8988T (cell line): ENCODE data around the gene DNAH12.
"Not testable (repeated sequence)": the region's sequence is repeated elsewhere in the genome, so short reads cannot be mapped to it uniquely, and the experiment has no call there.

Experiments used
- DNase-seq: peaks from one replicate; pipeline ENCODE4 v3.0.0; 2011

The DNAH12 gene

DNA sequence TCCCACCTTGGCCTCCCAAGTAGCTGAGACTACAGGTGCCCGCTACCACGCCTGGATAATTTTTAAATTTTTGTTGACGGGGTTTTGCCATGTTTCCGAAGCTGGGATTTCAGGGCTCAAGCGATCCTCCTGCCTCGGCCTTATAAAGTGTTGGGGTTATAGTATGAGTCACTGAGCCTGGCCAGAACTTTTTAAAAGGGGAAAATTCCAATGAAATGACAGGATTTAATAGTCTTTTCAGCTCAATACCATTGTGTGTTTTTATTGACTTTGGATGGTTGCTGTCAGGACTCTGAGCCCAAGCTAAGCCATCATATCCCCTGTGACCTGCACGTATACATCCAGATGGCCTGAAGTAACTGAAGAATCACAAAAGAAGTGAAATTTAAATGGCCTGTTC is 240.6 kb downstream of the DNAH12 start:
- DNase-seq, result not testable (repeated sequence)

- peak; percentile 32 for DNase-seq
Measured at GRCh38 chr3:57298041-57298440, 246.1 kb downstream of the DNAH12 start.

GRCh38 chr3:57292897-57293526 is 251.1 kb downstream of the DNAH12 start:
- DNase-seq, result no peak

GRCh38 chr3:57292159-57292896 is 251.8 kb downstream of the DNAH12 start, which contains the start of gene ASB14:
Gene ASB14, minus strand, starts transcription at chr3:57292685. Its CDS starts 652 bp downstream, at chr3:57292033.
- no peak for DNase-seq

DNA sequence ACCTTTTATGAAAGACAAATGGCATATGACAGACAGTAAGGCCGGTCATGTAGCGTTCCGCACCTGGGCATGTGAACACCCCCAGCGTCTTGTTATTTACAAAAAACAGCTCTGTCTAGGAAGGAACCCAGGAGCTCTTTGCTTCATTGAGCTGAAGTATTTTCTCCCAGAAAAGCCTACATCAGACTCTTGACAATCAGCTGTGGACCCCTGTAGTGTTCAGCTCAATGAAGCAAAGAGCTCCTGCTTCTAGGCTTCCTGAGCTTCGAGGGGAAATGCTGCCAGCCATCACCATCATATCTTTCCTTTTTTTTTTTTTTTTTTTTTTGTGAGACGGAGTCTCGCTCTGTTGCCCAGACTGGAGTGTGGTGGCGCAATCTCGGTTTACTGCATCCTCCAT is 255.7 kb downstream of the DNAH12 start:
- no peak for DNase-seq

- no peak for DNase-seq
Measured at GRCh38 chr3:57287205-57287604, 256.9 kb downstream of the DNAH12 start.

DNA sequence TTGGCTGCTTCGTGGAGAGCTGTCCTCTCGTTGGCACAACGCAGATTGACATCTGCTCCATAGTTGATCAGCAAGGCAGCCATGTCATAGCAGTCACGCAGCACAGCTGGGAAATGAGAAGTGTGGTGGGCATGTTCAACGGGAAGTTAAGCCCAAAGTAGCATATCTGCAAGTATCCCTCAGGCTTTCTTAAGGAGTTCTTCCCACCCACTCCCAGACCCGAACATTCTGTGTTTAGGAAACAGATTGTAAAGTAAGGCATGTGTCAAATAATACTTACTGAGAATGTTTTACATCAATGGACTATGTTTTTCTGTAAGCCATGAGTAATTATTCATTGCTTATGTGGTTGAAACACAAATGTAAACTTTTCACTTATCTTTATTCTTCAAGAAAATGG is 260.8 kb downstream of the DNAH12 start:
- DNase-seq, result no peak

DNA sequence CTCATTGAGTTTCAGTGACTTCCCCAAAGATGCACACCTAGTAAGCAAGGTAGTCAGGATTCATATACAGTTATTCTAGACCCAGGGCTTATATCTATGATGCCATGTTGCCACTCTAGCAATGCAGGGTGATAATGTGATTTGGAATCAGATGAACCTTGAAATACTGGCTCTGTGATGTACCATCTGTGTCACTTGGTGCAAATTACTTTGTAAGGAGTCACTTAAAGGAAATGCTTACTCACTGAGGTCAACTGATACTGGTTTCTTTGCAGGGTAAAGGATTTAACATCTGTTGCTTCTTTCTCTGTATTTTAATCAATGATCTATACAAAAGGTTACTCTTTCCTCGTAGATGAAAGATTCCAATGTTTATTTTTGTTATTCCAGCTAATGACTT is 262.4 kb downstream of the DNAH12 start:
- no peak for DNase-seq

DNA sequence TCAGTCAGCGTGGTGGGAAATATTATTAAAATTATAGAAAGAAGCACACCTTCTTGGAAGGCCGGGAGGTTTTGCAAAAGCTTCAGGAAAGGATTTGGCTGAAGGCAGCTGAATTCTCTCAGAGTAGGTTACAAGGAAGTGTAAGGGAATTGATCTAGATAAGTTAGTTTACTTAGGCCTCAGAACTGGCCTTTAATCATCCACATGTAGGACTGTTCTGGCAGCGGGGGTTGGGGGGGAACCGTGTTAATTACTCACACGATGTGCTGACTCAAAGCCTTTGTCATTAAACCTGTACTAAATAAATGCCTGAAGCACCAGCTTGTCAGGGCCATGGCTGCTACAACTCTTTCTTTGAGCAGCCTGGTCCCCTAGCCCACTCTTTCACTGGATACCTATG is 264.5 kb downstream of the DNAH12 start:
- no peak for DNase-seq

DNA sequence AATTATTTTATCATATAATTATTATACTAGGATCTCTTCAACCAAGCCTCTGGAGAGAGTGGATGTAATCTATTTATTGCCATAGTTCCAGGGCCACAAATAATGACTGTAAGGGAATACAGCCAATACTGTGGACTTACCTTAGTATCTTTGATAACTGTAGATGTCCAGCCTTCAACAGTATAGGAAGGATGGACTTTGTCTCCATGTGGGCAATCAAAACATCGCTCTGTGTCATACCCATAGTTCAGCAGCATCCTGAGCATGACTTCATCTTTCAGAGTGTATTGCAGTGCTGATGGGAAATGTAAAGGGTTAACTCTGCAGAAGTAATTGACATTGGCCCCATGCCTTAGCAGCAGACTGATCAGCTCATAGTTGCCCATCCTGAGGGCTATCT is 265.9 kb downstream of the DNAH12 start:
- DNase-seq, result no peak

DNA sequence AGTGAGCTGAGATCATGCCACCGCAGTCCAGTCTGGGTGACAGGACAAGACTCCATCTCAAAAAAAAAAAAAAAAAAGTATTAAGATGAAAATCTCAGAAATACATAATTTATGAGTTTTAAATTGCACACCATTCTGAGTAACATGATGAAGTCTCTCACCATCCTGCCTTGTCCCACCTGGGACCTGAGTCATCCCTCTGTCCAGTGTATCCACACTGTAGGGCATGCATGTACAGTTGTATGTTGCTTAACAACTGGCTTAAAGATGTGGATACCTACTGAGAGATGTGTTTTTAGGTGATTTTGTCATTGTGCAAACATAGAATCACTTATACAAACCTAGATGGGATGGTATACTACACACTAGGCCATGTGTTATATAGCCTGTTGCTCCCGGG is 268.8 kb downstream of the DNAH12 start:
- no peak for DNase-seq

DNA sequence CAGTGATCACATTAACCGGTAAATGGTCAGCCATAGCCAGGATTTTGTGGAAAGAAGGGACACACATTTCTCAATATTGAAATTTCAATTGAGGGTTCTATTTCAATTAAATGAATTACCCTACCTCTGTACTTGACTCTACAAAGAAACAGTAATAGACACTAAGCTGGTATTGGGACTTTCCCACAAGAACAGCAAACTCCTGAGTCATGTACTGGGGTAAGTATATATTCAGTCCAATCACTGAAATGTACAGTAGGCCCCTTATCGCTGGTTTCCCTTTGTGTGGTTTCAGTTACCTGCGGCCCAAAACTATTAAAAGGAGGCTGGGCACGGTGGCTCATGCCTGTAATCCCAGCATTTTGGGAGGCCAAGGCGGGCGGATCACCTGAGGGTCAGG is 269.3 kb downstream of the DNAH12 start:
- DNase-seq, result no peak

GRCh38 chr3:57268416-57268815 is 275.7 kb downstream of the DNAH12 start:
- no peak for DNase-seq

DNA sequence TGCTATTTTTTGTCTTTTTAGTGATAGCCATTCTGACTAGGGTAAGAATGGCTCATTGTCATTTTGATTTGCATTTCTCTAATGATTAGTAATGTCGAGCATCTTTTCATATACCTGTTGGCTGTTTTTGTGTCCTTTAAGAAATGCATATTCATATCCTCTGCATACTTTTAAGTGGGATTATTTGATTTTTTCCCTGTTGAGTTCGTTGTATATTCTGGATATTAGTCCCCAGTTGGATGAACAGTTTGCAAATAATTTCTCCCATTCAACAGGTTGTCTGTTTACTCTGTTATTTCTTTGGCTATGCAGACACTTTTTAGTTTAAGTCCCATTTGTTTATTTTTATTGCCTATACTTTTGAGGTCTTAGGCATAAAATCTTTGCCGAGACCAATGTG is 282.2 kb downstream of the DNAH12 start:
- no peak for DNase-seq

GRCh38 chr3:57261119-57261518 is 283.0 kb downstream of the DNAH12 start:
- no peak for DNase-seq

DNA sequence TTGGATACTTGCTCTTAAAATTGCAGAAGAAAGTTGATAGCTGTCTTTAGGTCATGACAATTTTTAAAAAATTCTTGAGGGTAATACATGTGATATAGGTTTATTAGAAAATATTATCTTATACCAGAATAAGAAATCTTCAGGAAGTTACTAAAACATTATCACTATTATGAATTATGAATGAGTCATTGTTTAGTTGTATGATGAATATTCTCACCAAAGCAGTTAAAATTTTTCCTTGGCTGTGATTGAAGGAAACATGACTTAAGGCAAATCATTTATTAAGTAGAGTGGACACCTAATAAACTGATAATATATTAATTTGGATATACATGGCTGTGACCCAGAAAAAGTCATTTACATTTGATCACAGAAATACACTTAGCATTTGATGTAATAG is 286.5 kb downstream of the DNAH12 start:
- DNase-seq, result no peak

- no peak for DNase-seq
Measured at GRCh38 chr3:57256844-57257243, 287.3 kb downstream of the DNAH12 start.

DNA sequence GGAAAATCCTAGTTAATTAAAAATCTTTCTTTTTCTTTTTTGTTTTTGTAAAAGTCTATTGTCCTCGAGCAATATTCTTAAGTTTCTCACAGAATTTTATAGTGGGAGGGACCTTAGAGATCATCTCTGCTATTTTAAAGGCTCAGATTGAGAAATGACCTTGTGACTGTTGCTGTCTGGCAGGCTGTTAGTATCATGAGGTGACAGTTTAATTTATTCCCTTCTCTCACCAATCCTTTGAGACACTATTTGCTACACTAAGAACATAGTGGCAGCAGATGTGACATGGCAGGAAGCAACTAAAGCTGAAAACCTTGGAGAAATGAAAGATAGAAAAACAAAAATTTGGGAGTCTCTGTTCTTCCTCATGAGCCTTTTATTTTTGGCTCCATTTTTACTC is 291.7 kb downstream of the DNAH12 start:
- DNase-seq, result no peak

GRCh38 chr3:57244946-57245345 is 299.2 kb downstream of the DNAH12 start:
- no peak for DNase-seq
